Mesendoderm (in vitro differentiated cells): ENCODE results near the gene KLHL29.

Experiments
- DNase-seq: peaks from one replicate; pipeline ENCODE4 v3.0.0; 2013
- H2AK5ac ChIP-seq: 2 replicates; pipeline ENCODE4 v1.6.1; 2013; ENCODE audit warnings: low read length, inconsistent platforms
- H2BK120ac ChIP-seq: 2 replicates; pipeline ENCODE4 v1.6.1; 2013; ENCODE audit warnings: low read depth, mild to moderate bottlenecking, low read length, moderate library complexity, mixed read lengths
- H2BK15ac ChIP-seq: replicated peaks from 2 replicates; pipeline ENCODE4 v1.6.1; 2013; ENCODE audit warnings: low read depth, mild to moderate bottlenecking, moderate library complexity
- H2BK5ac ChIP-seq: 2 replicates; pipeline ENCODE4 v1.6.1; 2013; ENCODE audit warnings: low read length, inconsistent platforms
- H3K18ac ChIP-seq: 2 replicates; pipeline ENCODE4 v1.6.1; 2013; ENCODE audit warnings: mild to moderate bottlenecking, low read length, mixed read lengths
- H3K23ac ChIP-seq: one replicate; pipeline ENCODE4 v1.6.1; 2013; ENCODE audit warnings: low read length
- H3K27ac ChIP-seq: 2 replicates; pipeline ENCODE4 v1.5.1; 2013; ENCODE audit warnings: low read depth, mild to moderate bottlenecking, inconsistent platforms, low read length, moderate library complexity
- H3K27me3 ChIP-seq: 2 replicates; pipeline ENCODE4 v1.6.1; 2013; ENCODE audit warnings: low read length, control low read depth, mild to moderate bottlenecking, inconsistent platforms; ENCODE audit not compliant: insufficient read depth, poor library complexity
- H3K36me3 ChIP-seq: 2 replicates; pipeline ENCODE4 v1.6.1; 2013; ENCODE audit warnings: low read length, inconsistent platforms; ENCODE audit not compliant: control insufficient read depth, insufficient read depth
- H3K4ac ChIP-seq: one replicate; pipeline ENCODE4 v1.6.1; 2013; ENCODE audit warnings: low read depth, mild to moderate bottlenecking, low read length, moderate library complexity
- H3K4me1 ChIP-seq: 2 replicates; pipeline ENCODE4 v1.6.1; 2013; ENCODE audit warnings: low read depth, low read length, inconsistent platforms; ENCODE audit not compliant: control insufficient read depth
- H3K4me2 ChIP-seq: 2 replicates; pipeline ENCODE4 v1.6.1; 2013; ENCODE audit warnings: low read length
- H3K4me3 ChIP-seq: 2 replicates; pipeline ENCODE4 v1.5.1; 2013; ENCODE audit warnings: mild to moderate bottlenecking, low read length
- H3K56ac ChIP-seq: one replicate; pipeline ENCODE4 v1.6.1; 2013; ENCODE audit warnings: low read length
- H3K79me1 ChIP-seq: 2 replicates; pipeline ENCODE4 v1.6.1; 2013; ENCODE audit warnings: low read length, inconsistent platforms
- H3K79me2 ChIP-seq: 2 replicates; pipeline ENCODE4 v1.6.1; 2013; ENCODE audit warnings: mild to moderate bottlenecking, low read length; ENCODE audit not compliant: control insufficient read depth, insufficient read depth
- H3K9ac ChIP-seq: 2 replicates; pipeline ENCODE4 v1.6.1; 2013; ENCODE audit warnings: low read length, inconsistent platforms
- H4K5ac ChIP-seq: one replicate; pipeline ENCODE4 v1.6.1; 2013; ENCODE audit warnings: low read length
- H4K8ac ChIP-seq: one replicate; pipeline ENCODE4 v1.6.1; 2013; ENCODE audit warnings: low read depth, mild to moderate bottlenecking, control low read depth, low read length, moderate library complexity
- WGBS: extraction: QIAGEN DNeasy Blood & Tissue Kit; methylation state at CpG from one replicate; pipeline ENCODE4 v1.1.7; 2013; ENCODE audit warnings: low lambda C conversion rate, missing lambda C conversion rate; ENCODE audit not compliant: insufficient coverage; ENCODE audit errors: extremely low coverage; 5-methylcytosine and 5-hydroxymethylcytosine counted together

The KLHL29 gene

DNA sequence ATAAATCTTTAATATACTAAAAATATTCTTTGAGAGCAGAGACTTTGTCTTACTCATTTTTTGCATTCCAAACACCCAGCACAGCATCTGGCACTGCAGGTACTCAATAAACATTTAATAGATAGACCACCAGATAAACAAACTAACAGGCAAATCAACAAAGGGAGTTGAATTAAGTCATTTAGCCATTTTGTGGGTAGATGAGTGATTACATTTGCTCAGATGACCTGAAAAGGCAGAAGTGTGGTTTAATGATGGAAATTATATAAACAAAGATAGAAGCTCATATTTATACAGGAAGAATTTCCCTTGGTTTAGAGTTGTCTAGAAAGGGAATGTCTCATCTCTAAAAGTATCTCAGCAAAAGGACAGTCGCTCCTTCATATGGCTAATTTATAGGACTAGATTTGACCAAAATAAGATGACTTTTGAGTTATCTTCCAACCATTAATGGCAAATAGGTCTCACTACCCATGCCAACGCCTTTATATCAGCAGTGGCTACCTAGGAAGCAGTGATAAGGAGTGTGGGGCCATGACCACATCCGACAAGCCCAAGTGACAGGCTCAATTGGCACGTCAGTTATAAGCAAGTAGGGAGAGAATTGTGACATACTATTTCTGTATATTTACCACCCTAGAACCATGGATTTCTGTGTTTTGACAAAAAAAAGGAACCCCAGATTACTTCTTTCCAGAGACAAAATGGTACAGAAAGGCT is 368.5 kb downstream of the KLHL29 start:
- Histone ChIP-seq H3K36me3 (no peaks in the 10 kb centered on the region), H2AK5ac (no peak overlapping the region), H3K4me1 (peaks cover 8% of the 10 kb centered on the region), H3K56ac (no peak overlapping the region), H3K4me2 (no peak overlapping the region), H3K27ac (no peak overlapping the region), H3K4me3 (no peak overlapping the region), H3K79me2 (no peaks in the 10 kb centered on the region), H3K27me3 (no peaks in the 10 kb centered on the region), H3K23ac (no peak overlapping the region), H2BK5ac (no peak overlapping the region), H4K5ac (no peak overlapping the region), H4K8ac (no peak overlapping the region), H2BK15ac (no peak overlapping the region), H3K4ac (no peak overlapping the region), H2BK120ac (no peak overlapping the region), H3K18ac (no peak overlapping the region), H3K79me1 (no peaks in the 10 kb centered on the region), H3K9ac (no peak overlapping the region)
- WGBS: no CpG with 5 or more reads among the region's 4 CpGs
- peak; percentile 60 for DNase-seq

- no peak overlapping the region for H2AK5ac ChIP-seq
- H2BK15ac ChIP-seq: no peak overlapping the region
- peak; percentile 18 for DNase-seq
- H3K18ac ChIP-seq: no peak overlapping the region
- H3K56ac ChIP-seq: no peak overlapping the region
- H3K79me2 ChIP-seq: no peaks in the 10 kb centered on the region
- no peak overlapping the region for H3K27ac ChIP-seq
- no peak overlapping the region for H3K4ac ChIP-seq
- no peaks in the 10 kb centered on the region for H3K36me3 ChIP-seq
- H4K8ac ChIP-seq: no peak overlapping the region
- no peak overlapping the region for H2BK120ac ChIP-seq
- H3K79me1 ChIP-seq: no peaks in the 10 kb centered on the region
- H3K27me3 ChIP-seq: no peaks in the 10 kb centered on the region
- peaks cover 8% of the 10 kb centered on the region for H3K4me1 ChIP-seq
- H3K4me3 ChIP-seq: no peak overlapping the region
- H2BK5ac ChIP-seq: no peak overlapping the region
- no peak overlapping the region for H3K23ac ChIP-seq
- no peak overlapping the region for H3K9ac ChIP-seq
- no peak overlapping the region for H3K4me2 ChIP-seq
- no peak overlapping the region for H4K5ac ChIP-seq
Observed at GRCh38 chr2:23754970-23755369, 370.0 kb downstream of the KLHL29 start.

DNA sequence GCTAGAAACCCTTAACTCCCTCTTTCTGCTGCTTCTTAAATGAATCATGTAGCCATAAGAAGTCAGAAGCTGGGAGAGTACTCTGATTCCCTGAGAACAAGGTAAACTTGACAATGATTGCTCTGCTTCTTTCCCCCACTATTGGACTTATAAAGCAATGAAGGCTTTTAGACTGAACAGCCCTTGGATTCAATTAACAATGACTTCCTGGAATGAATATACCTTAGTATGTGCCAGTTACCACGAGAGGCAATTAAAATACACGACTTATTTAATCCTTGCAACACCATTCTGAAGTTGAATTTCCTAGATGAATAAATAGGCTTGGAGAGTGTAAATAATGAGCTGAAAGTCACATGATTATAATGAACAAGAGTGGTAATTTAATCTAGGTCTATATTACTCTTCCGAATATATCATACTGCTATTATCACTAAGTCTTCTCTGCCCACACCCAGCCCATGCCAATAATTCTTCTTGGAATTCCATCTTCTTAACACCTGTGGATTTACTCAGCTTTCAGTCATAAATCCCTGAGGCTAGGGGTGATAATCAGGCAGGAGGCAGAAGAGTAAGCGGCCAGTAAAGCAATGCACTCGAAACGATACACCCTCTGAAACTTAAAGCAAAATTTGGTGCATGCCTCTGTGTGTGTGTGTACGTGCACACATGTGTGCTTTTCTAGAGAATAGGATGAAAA is 371.8 kb downstream of the KLHL29 start:
- Histone ChIP-seq H3K4me1 (peaks cover 4% of the 10 kb centered on the region), H3K56ac (no peak overlapping the region), H3K18ac (no peak overlapping the region), H3K79me1 (no peaks in the 10 kb centered on the region), H3K27ac (no peak overlapping the region), H2AK5ac (no peak overlapping the region), H2BK5ac (no peak overlapping the region), H3K4me3 (no peak overlapping the region), H4K8ac (no peak overlapping the region), H4K5ac (no peak overlapping the region), H2BK15ac (no peak overlapping the region), H3K4ac (no peak overlapping the region), H3K23ac (no peak overlapping the region), H3K27me3 (no peaks in the 10 kb centered on the region), H3K4me2 (no peak overlapping the region), H3K9ac (no peak overlapping the region), H3K36me3 (no peaks in the 10 kb centered on the region), H2BK120ac (no peak overlapping the region), H3K79me2 (no peaks in the 10 kb centered on the region)
- no peak for DNase-seq
- WGBS: no CpG with 5 or more reads among the region's 7 CpGs

- H2BK5ac ChIP-seq: no peak overlapping the region
- H4K5ac ChIP-seq: no peak overlapping the region
- no peak overlapping the region for H2AK5ac ChIP-seq
- H3K36me3 ChIP-seq: no peaks in the 10 kb centered on the region
- no peak overlapping the region for H3K56ac ChIP-seq
- H3K79me2 ChIP-seq: no peaks in the 10 kb centered on the region
- 100% methylated on average over 3 of the region's 6 CpGs for WGBS
- no peak overlapping the region for H2BK120ac ChIP-seq
- peaks cover 2% of the 10 kb centered on the region for H3K4me1 ChIP-seq
- peak; percentile 43 for DNase-seq
- H3K4ac ChIP-seq: no peak overlapping the region
- H3K79me1 ChIP-seq: no peaks in the 10 kb centered on the region
- no peak overlapping the region for H3K4me3 ChIP-seq
- H3K27me3 ChIP-seq: no peaks in the 10 kb centered on the region
- H3K18ac ChIP-seq: no peak overlapping the region
- no peak overlapping the region for H3K4me2 ChIP-seq
- H2BK15ac ChIP-seq: no peak overlapping the region
- H3K9ac ChIP-seq: no peak overlapping the region
- H3K23ac ChIP-seq: no peak overlapping the region
- H4K8ac ChIP-seq: no peak overlapping the region
- no peak overlapping the region for H3K27ac ChIP-seq
Observed at GRCh38 chr2:23757686-23758433, 372.9 kb downstream of the KLHL29 start.
